ENCODE measurements around the gene ACRBP. TPM values are rescaled to one million over a fixed set of nuclear protein-coding genes. Genes with fewer than 3 reads are reported as not detected.

Gene ACRBP
- total RNA-seq, 4 donors from 2014 or later: 0.35 to 4.0 (median 3.2) TPM; not detected in 1

DNA sequence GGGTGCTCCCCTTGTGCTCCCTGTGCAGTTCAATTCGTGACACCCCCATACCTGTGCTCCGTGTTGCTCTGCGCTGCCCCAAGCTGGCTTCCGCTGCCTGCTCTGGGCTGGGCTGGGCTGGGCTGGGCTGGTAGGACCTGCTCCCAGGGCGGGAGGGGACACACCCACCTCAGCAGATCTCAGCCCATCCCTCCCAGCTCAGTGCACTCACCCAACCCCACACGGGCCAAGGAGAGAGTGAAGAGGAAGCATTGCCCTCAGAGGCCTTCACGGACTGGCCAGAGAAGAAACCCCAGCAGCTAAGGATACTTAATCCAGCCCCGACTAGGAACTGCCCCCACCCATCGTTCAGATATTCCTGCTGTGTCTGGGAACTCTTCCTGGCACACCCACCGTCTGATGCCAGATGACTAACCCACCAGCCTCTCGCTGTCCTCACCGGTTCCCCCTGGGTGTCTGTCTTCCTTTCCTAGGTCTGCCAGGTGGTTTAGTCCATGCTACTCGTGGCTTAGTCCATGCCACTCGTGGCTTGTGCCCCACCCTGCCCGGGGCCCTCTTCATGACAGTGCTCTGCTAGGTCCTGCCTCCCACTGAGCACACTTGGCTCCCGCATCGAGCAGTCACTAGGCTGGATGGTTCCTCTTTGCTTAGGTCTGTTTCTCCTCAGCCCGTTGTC, 11.2 kb downstream of the ACRBP start, which contains the start of gene LPAR5:
TSS of gene LPAR5 (minus strand) at position 104 of the 676 bp plus-strand sequence. CDS start 14,711 bp downstream, outside the sequence.
- Histone ChIP-seq H3K4me1 (peaks cover 22 to 88% (median 34%) of the 10 kb centered on the region in 3 donors), H3K4me3 (peak within 1 kb of the TSS; percentile 25 to 63 (median 48)), H3K27me3 (no peaks in the 10 kb centered on the region), H3K9me3 (no peaks in the 10 kb centered on the region), H3K27ac (peak within 1 kb of the TSS; percentile 76 to 90 (median 84)), H3K36me3 (peaks cover 0 to 5% (median 0%) of the 10 kb centered on the region in 3 donors)
- peak in 2 of 4 donors; percentile 58 to 65 for TF ChIP-seq POLR2A (IDR thresholded peaks at IDR 0.05)
- TF ChIP-seq, protein P1, sequence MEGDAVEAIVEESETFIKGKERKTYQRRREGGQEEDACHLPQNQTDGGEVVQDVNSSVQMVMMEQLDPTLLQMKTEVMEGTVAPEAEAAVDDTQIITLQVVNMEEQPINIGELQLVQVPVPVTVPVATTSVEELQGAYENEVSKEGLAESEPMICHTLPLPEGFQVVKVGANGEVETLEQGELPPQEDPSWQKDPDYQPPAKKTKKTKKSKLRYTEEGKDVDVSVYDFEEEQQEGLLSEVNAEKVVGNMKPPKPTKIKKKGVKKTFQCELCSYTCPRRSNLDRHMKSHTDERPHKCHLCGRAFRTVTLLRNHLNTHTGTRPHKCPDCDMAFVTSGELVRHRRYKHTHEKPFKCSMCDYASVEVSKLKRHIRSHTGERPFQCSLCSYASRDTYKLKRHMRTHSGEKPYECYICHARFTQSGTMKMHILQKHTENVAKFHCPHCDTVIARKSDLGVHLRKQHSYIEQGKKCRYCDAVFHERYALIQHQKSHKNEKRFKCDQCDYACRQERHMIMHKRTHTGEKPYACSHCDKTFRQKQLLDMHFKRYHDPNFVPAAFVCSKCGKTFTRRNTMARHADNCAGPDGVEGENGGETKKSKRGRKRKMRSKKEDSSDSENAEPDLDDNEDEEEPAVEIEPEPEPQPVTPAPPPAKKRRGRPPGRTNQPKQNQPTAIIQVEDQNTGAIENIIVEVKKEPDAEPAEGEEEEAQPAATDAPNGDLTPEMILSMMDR (IDR thresholded peaks at IDR 0.05): no peak
- no peak for DNase-seq
- WGBS, 2 donors: 17 to 32% methylated on average over 8 to 9 of the region's 18 CpGs
- intact Hi-C loops (cut with DNase I): no loop called here

DNA sequence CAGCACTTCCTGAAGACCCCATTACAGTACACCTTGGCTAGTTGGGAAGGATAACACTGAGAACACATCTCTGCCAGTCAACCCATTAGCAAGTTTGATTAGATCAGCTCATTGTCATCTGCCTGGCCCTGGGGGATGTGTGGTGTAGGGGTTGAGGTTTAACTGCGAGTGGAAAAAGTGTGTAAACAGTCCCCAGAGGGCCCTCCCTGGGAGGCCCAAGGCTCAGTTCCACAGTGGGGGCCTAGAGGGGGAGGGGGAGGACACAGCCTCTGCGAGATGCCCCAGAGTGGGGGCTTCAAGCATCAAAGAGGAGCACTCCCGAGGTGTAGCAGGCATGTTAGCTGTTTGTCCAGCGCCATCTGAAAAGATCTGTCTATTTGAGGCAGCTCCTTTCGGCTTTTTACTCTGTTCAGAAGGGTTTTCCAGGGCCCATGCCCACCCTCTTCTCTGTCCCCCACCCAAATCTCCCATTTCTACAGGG, 11.8 kb downstream of the ACRBP start:
- peak overlapping the region; percentile 76 to 90 (median 84) for H3K27ac ChIP-seq
- peaks cover 0 to 10% (median 0%) of the 10 kb centered on the region in 3 donors for H3K36me3 ChIP-seq
- DNase-seq: no peak
- intact Hi-C loops (cut with DNase I): no loop called here
- H3K4me1 ChIP-seq: peaks cover 22 to 88% (median 34%) of the 10 kb centered on the region in 3 donors
- 24 to 58% methylated on average over 5 of the region's 5 CpGs for WGBS, 2 donors
- no peak for TF ChIP-seq POLR2A (IDR thresholded peaks at IDR 0.05)
- TF ChIP-seq, protein P1 (IDR thresholded peaks at IDR 0.05): no peak
- H3K9me3 ChIP-seq: no peaks in the 10 kb centered on the region
- H3K27me3 ChIP-seq: no peaks in the 10 kb centered on the region
- H3K4me3 ChIP-seq: peak overlapping the region; percentile 25 to 63 (median 48)

DNA sequence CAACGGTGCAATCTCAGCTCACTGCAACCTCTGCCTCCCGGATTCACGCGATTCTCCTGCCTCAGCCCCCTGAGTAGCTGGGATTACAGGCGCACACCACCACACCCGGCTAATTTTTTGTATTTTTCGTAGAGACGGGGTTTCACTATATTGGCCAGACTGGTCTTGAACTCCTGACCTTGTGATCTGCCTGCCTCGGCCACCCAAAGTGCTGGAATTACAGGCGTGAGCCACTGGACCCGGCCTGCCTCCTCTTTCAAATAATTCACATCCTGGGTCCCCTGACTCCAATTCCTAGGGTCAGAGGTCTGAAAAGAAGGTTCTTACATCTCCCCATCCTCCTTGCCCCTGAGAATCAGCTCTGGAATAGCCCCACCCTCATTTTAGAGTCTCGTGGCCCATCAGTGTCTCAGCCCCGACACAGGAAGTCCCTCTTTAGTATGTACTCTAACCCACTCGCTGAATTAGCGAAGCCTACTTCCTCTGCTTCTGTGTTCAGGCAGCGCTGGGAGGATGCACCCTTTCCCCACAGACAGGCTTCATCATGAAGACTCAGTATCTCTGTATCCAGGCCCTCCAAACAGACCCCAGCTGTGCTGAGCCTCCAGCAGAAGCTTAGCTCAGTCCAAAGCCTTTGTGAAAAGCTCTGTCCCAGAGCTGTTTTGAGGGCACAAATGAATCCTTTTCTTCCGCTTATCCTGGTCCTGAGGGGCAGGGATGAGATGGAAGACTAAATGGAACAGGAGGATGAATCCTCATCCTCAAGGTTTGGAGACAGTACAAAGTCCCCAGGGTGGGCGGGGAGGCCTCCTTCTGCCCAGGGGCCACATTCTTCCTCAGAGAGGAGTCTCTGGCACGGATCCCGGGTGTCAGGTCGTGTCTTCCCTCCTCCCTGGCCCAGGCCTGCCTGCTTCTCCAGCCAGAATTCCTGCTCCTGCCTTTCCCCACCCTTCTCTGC, 14.9 kb downstream of the ACRBP start:
- intact Hi-C loops (cut with DNase I): no loop called here
- Histone ChIP-seq H3K4me1 (peaks cover 22 to 67% (median 23%) of the 10 kb centered on the region in 3 donors), H3K27me3 (no peaks in the 10 kb centered on the region), H3K27ac (peak overlapping the region; percentile 35 to 60 (median 44)), H3K4me3 (peak overlapping the region in 1 of 4 donors; percentile 26), H3K36me3 (peaks cover 0 to 10% (median 0%) of the 10 kb centered on the region in 3 donors), H3K9me3 (no peaks in the 10 kb centered on the region)
- no peak for DNase-seq
- TF ChIP-seq POLR2A (IDR thresholded peaks at IDR 0.05): peak in 1 of 4 donors; percentile 34
- TF ChIP-seq, protein P1 (IDR thresholded peaks at IDR 0.05): no peak
- 50 to 62% methylated on average over 18 to 21 of the region's 21 CpGs for WGBS, 2 donors

DNA sequence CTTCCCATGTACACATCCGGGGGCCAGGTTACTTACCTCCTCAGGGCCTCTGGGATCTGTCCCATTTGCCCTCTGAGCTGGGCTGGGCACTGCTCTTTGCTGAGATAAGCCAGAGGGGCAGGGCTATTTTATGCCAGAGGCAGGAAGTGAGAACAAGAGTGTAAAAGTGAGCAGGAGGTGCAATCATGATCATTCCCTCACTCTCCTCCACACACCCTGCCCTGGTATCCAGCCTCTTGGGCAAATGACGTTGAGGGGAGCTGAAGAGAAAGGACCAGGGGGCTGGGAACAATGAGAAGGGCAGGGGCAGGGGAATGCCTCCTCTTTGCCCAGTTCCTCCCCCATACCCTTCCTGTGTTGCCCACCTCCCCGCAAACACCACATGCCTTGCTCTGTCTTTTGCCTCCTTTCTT, 15.7 kb downstream of the ACRBP start:
- Histone ChIP-seq H3K36me3 (peaks cover 0 to 10% (median 0%) of the 10 kb centered on the region in 3 donors), H3K27me3 (no peaks in the 10 kb centered on the region), H3K4me1 (peaks cover 16 to 67% (median 20%) of the 10 kb centered on the region in 3 donors), H3K27ac (peak overlapping the region; percentile 14 to 60 (median 44)), H3K4me3 (peak overlapping the region in 1 of 4 donors; percentile 26), H3K9me3 (no peaks in the 10 kb centered on the region)
- intact Hi-C loops (cut with DNase I): no loop called here
- DNase-seq: no peak
- TF ChIP-seq, protein P1 (IDR thresholded peaks at IDR 0.05): no peak
- no peak for TF ChIP-seq POLR2A (IDR thresholded peaks at IDR 0.05)
- 78 to 89% methylated on average over 2 to 3 of the region's 3 CpGs for WGBS, 2 donors

Measured in esophagus squamous epithelium (tissue), 5 donors.